ENCODE measurements around the gene NPAS3.
A peak's percentile ranks its signal among the peaks of the same experiment; 100 is the strongest.

The NPAS3 gene

DNA sequence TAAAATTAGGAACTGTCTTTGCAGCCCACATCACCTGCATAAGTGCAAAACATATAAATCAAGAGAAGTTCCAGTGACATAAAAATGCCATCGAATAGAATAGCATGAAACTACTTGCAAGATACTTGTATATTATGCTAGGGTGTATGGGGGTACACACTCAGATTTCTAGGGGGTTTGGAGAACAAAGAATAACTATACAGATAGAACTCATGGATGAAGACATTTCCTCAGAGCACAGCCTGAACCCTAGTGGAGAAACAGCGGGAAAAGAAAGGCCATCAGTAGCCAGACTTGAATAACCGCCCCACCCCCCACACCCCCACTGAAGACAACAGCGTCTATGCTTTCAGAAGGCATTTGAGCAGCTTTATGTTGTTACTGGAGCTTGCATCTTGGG lies 425.8 kb downstream of the NPAS3 start:
- TF ChIP-seq, protein P1, sequence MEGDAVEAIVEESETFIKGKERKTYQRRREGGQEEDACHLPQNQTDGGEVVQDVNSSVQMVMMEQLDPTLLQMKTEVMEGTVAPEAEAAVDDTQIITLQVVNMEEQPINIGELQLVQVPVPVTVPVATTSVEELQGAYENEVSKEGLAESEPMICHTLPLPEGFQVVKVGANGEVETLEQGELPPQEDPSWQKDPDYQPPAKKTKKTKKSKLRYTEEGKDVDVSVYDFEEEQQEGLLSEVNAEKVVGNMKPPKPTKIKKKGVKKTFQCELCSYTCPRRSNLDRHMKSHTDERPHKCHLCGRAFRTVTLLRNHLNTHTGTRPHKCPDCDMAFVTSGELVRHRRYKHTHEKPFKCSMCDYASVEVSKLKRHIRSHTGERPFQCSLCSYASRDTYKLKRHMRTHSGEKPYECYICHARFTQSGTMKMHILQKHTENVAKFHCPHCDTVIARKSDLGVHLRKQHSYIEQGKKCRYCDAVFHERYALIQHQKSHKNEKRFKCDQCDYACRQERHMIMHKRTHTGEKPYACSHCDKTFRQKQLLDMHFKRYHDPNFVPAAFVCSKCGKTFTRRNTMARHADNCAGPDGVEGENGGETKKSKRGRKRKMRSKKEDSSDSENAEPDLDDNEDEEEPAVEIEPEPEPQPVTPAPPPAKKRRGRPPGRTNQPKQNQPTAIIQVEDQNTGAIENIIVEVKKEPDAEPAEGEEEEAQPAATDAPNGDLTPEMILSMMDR (IDR thresholded peaks at IDR 0.05; ENCODE audit: extremely low read depth, missing control alignments): no peak
- no peak for DNase-seq (ENCODE audit: low spot score)

DNA sequence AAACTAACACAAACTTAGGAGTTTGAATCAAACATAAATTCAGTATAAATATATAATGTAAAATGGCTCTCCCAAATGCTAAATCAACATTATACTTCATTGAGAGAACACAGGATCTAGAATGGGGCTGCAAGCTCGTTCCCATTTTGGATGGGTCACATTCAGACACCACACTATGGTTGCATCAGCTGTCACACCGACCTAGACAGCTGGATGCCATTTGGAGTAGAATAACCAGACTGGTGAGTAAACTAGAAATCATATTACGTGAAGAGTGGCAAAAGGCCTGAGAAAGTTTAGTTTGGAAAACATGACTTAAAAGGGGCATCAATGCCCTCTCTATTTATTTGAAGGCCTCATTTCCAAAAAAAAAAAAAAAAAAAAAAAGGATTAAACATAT lies 430.4 kb downstream of the NPAS3 start:
- DNase-seq (ENCODE audit: low spot score): no peak
- TF ChIP-seq, protein P1 (IDR thresholded peaks at IDR 0.05; ENCODE audit: extremely low read depth, missing control alignments): no peak

DNA sequence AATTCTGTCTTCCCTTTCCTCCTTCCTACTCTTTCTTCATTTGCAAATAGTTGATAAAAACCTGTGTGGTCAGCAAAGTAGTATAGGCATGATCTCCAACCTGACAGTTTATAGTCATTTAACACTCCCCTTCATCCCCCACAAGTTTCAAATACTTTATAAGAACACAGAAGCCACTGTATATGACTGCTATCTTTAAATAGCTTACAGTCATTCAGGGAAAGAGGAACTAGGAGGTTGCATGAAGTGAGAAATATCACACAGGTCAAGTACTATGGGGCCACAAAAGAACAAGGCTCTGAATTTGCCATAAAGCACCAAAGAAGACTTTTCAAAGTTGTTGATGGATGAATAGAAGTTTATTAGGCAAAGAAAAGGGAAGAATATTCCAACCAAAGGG lies 431.3 kb downstream of the NPAS3 start:
- TF ChIP-seq, protein P1 (IDR thresholded peaks at IDR 0.05; ENCODE audit: extremely low read depth, missing control alignments): no peak
- peak; percentile 22 for DNase-seq (ENCODE audit: low spot score)

DNA sequence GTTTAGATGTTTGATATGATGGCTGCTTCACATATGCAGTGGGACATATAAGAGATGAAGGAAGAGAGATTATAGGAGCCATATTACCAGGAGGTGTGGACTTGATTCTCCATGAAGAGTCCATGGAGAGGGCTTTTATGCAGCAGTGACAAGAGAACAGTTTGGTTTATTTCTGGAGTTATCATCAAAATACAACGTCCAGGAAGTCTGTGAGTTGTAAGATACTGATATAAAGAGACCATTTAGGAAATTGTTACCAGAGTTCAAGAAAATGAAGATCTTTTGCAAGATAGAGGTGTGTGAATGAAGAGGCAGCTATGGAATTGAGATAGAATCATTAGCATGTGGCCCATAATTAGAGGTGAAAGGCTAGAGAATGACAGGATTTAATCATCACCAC lies 431.7 kb downstream of the NPAS3 start:
- no peak for DNase-seq (ENCODE audit: low spot score)
- TF ChIP-seq, protein P1 (IDR thresholded peaks at IDR 0.05; ENCODE audit: extremely low read depth, missing control alignments): no peak

DNA sequence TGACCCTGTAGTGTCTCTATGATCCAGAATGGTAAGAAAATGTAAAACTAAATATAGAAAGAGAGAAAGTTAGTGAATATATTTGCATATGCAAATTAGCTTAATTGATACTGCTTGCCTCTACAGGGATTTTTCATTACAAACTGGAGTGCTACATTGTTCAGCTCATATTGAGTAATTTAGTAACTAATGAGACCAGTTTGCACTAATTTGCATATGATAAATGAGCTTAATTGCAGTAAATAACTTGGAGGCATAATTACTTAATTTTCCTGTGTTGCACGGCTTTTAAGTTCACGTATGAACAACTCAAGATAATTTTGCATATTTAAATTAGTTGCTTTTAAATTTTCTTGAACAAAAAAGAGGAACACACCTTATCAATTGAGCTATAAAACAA lies 436.5 kb downstream of the NPAS3 start:
- no peak for DNase-seq (ENCODE audit: low spot score)
- TF ChIP-seq, protein P1 (IDR thresholded peaks at IDR 0.05; ENCODE audit: extremely low read depth, missing control alignments): no peak

DNA sequence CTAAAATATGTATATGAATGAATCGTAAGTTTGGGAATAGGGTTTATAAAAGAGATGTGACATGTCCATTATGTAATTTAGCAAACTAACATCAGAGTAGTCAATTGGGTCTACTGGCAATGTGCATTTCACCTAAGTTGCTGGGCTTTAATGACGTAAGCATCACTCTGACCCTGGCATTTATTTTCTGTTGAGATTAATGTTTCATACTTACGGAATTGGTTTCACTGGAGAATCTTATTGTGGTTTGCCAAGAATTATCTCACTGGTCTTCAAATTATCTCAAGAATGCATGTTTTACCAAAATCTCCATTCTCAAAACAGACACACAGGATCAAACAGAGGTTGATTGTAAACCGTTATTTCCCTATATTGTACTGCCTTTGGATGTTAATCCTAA lies 437.1 kb downstream of the NPAS3 start:
- no peak for DNase-seq (ENCODE audit: low spot score)

DNA sequence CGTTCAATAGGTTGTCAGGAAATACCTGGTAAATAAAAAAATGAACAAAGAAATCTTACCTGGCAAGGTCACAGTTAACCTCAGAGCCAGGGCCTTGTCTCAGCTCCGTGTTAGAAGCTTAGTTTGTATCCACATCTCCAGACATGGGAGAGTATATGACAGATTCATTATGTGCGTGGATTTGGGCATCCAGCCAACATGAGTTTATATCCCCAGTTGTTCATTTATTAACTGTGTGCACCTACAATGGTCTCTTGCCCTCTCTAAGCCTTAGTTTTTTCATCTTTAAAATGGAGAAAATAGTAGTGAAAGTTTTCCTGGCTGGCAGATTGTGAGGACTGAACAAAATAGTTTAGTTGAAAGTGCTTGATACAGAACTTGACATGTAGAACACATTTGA lies 437.8 kb downstream of the NPAS3 start:
- DNase-seq (ENCODE audit: low spot score): no peak
- TF ChIP-seq, protein P1 (IDR thresholded peaks at IDR 0.05; ENCODE audit: extremely low read depth, missing control alignments): no peak

More for the DNA sequence above, 437.1 kb downstream of the NPAS3 start:
- TF ChIP-seq, protein P1 (IDR thresholded peaks at IDR 0.05; ENCODE audit: extremely low read depth, missing control alignments): no peak

All from GM20000 (cell line).